Measurements from ENCODE around the gene SMAD9. TPM values are rescaled to one million over a fixed set of nuclear protein-coding genes. Genes with fewer than 3 reads are reported as not detected.

Gene SMAD9
- total and polyA plus RNA-seq, 8 donors, result 9.2 to 33.0 (median 26.9) TPM

DNA sequence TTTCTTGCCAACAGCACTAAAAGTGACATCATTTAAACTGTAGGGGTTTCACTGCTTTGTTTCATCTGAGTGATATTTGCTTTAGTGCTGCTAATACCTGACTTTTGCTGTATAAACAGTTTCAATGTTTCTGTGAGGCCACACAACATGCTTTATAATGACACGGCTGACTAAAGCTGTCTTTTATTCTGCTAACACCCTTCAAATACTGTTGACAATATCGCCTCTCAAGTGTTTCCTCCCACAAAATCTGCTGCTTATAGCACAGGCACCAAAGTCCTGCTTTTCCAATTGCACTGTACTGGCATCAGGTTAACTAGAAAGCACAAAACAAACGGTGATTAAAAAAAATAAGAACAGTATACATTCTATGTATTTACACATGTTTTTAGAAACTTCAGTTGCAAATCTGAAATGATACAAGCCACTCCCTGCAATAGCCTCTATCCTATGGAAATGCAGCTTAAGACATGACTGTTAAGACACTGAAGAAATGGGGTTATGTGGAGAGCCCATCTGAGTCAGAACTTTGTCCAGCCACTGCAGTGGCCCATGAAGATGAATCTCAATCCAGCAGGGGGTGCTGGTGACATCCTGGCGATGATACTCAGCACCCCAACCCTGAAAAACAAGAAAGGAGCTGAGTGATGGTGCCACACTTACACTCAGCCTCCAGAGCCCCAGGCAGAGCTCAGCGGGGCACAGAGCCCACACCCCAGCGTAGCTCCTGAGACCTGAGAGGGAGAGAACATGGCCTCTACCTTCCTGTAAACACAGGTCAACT is 71.6 kb downstream of the SMAD9 start:
- Histone ChIP-seq H3K36me3 (peaks cover 0 to 5% of the 10 kb centered on the region in 2 donors), H3K9me3 (no peaks in the 10 kb centered on the region), H3K4me1 (no peaks in the 10 kb centered on the region), H3K4me3 (no peak overlapping the region), H3K27me3 (no peaks in the 10 kb centered on the region), H3K27ac (no peak overlapping the region)
- intact Hi-C loops (cut with DNase I), result no loop called here
- DNase-seq (no peak), ATAC-seq (peak; percentile 12)
- TF ChIP-seq CTCF (IDR thresholded peaks at IDR 0.05), result no peak

DNA sequence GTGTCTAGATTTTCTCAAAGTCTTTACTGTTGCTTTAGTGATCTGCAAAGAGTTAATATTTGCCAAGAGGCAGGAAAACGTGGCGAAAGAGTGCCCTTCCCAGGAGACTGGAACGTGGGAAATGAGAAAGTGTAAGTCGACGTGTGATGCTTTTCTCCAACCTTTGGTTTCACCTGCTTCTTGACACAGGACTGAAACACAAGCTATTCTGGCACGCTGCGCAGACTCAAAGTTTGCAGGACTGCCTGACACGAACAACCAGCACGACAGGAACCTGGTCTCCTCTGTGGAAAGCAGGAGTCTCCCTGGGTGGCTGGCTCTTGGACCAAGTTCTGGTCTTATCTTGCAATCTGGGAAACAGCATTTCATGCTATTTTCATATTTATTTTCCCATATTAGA is 72.4 kb downstream of the SMAD9 start:
- Histone ChIP-seq H3K27me3 (no peaks in the 10 kb centered on the region), H3K9me3 (no peaks in the 10 kb centered on the region), H3K4me3 (no peak overlapping the region), H3K27ac (no peak overlapping the region), H3K4me1 (no peaks in the 10 kb centered on the region), H3K36me3 (no peaks in the 10 kb centered on the region)
- no peak for TF ChIP-seq CTCF (IDR thresholded peaks at IDR 0.05)
- ATAC-seq (no peak), DNase-seq (peak in 1 of 4 donors; percentile 10)
- intact Hi-C loops (cut with DNase I), result no loop called here

GRCh38 chr13:36841391-36841790 is 78.6 kb downstream of the SMAD9 start:
- DNase-seq (peak in 1 of 4 donors; percentile 21), ATAC-seq (peak; percentile 70)
- Histone ChIP-seq H3K27ac (no peak overlapping the region), H3K36me3 (no peaks in the 10 kb centered on the region), H3K27me3 (no peaks in the 10 kb centered on the region), H3K9me3 (no peaks in the 10 kb centered on the region), H3K4me1 (no peaks in the 10 kb centered on the region), H3K4me3 (no peak overlapping the region)
- intact Hi-C loops (cut with DNase I), result no loop called here
- no peak for TF ChIP-seq CTCF (IDR thresholded peaks at IDR 0.05)

GRCh38 chr13:36840718-36841250 is 79.3 kb downstream of the SMAD9 start:
- Histone ChIP-seq H3K4me1 (no peaks in the 10 kb centered on the region), H3K27ac (no peak overlapping the region), H3K4me3 (no peak overlapping the region), H3K36me3 (no peaks in the 10 kb centered on the region), H3K9me3 (no peaks in the 10 kb centered on the region), H3K27me3 (no peaks in the 10 kb centered on the region)
- DNase-seq (no peak), ATAC-seq (no peak)
- no peak for TF ChIP-seq CTCF (IDR thresholded peaks at IDR 0.05)
- intact Hi-C loops (cut with DNase I), result no loop called here

- no peak overlapping the region for H3K27ac ChIP-seq
- DNase-seq, result no peak
- ATAC-seq, result no peak
- TF ChIP-seq CTCF (IDR thresholded peaks at IDR 0.05), result no peak
- intact Hi-C loops (cut with DNase I), result no loop called here
- H3K36me3 ChIP-seq, result no peaks in the 10 kb centered on the region
- no peaks in the 10 kb centered on the region for H3K9me3 ChIP-seq
- no peaks in the 10 kb centered on the region for H3K4me1 ChIP-seq
- no peaks in the 10 kb centered on the region for H3K27me3 ChIP-seq
- no peak overlapping the region for H3K4me3 ChIP-seq
These were observed 80.1 kb downstream of the SMAD9 start for GRCh38 chr13:36839981-36840380.

All from left lung (tissue), 10 donors.